HCT116 (cell line): ENCODE results near the gene SIPA1L3. TPM values are rescaled to one million over a fixed set of nuclear protein-coding genes. Genes with fewer than 3 reads are reported as not detected.

Experiments used
- ATAC-seq: fragments of 200-7000 bp; cut with Tn5 transposase; 2 replicates; pipeline ENCODE4 v1.9.1; 2020; ENCODE audit warnings: mild to moderate bottlenecking, moderate library complexity
- BruUV-seq: library from RNA; stranded (reverse); fragments of 400-500 nt; replicated peaks from 2 replicates; lab custom pipeline; 2021; lab: Mats Ljungman, UMichigan
- CTCF ChIA-PET: fragments of 300-600 bp; sonication (Branson Sonifier 250); formaldehyde crosslinking; loops from one replicate; lab custom pipeline; 2021; ENCODE audit warnings: antibody characterized with exemption; lab: Charles Lee
- POLR2A ChIA-PET: fragments of 300-600, 350-600 bp; sonication (Branson Sonifier 250); formaldehyde crosslinking; loops from one replicate; lab custom pipeline; 2021; ENCODE audit warnings: antibody characterized with exemption; lab: Charles Lee
- RAD21 ChIA-PET, 2 experiments: fragments of 300-600 bp; sonication (Branson Sonifier 250); formaldehyde crosslinking; loops; one replicate each; lab custom pipeline; 2023; ENCODE audit warnings: low total read pairs in 2 of 2; ENCODE audit not compliant: uncharacterized antibody in 2 of 2, unreplicated experiment in 2 of 2, low non-redundant PET in 1 of 2; lab: Charles Lee
- DNase-seq: peaks from one replicate; pipeline ENCODE4 v3.0.0-alpha.2; 2010; ENCODE audit warnings: low read depth, low spot score
- H2AFZ ChIP-seq: fragments of 200-600 bp; shearing (Covaris generic), sonication (generic); 2 replicates; pipeline ENCODE4 v1.6.1; 2017; ENCODE audit warnings: low read depth, mixed run types, mixed read lengths, antibody characterized with exemption, low read length; ENCODE audit not compliant: poor library complexity, severe bottlenecking
- H3K27ac ChIP-seq: 2 replicates; pipeline ENCODE4 v1.5.1; 2012; ENCODE audit warnings: low read depth, low read length
- H3K27me3 ChIP-seq: fragments of 200-600 bp; sonication (generic); 2 replicates; pipeline ENCODE4 v1.6.1; 2016; ENCODE audit warnings: mixed run types, low read length, mixed read lengths; ENCODE audit not compliant: insufficient read depth
- H3K36me3 ChIP-seq, 2 experiments: fragments of 200-500 bp in 1 of 2; fragments of 200-600 bp in 1 of 2; sonication (Bioruptor generic) in 1 of 2; sonication (generic) in 1 of 2; 2 replicates each; pipeline versions ENCODE4 v1.5.1 to v1.6.1; 2014 to 2016; ENCODE audit warnings: low read length in 2 of 2, inconsistent platforms in 1 of 2, mixed read lengths in 1 of 2, mixed run types in 1 of 2; ENCODE audit not compliant: insufficient read depth in 2 of 2, control insufficient read depth in 1 of 2
- H3K4me1 ChIP-seq, 2 experiments: fragments of 200-600 bp in 1 of 2; sonication (generic) in 1 of 2; 2 replicates each; pipeline versions ENCODE4 v1.5.1 to v1.6.1; 2012 to 2017; ENCODE audit warnings: low read length in 2 of 2, inconsistent platforms in 1 of 2, mild to moderate bottlenecking in 1 of 2, mixed read lengths in 1 of 2, mixed run types in 1 of 2, moderate library complexity in 1 of 2; ENCODE audit not compliant: insufficient read depth in 2 of 2, control insufficient read depth in 1 of 2
- H3K4me2 ChIP-seq: fragments of 200-600 bp; sonication (generic); 2 replicates; pipeline ENCODE4 v1.6.1; 2017; ENCODE audit warnings: mixed run types, low read length, mixed read lengths
- H3K4me3 ChIP-seq, 2 experiments: fragments of 200-600 bp in 1 of 2; sonication (generic) in 1 of 2; replicated peaks in 1 of 2; 2 replicates each; pipeline ENCODE4 v1.5.1; 2011 to 2016; ENCODE audit warnings: low read length in 2 of 2, control low read depth in 1 of 2, low read depth in 1 of 2, mild to moderate bottlenecking in 1 of 2, mixed read lengths in 1 of 2, mixed run types in 1 of 2
- H3K79me2 ChIP-seq: fragments of 200-600 bp; sonication (generic); 2 replicates; pipeline ENCODE4 v1.6.1; 2017; ENCODE audit warnings: mild to moderate bottlenecking, mixed run types, low read length, moderate library complexity, mixed read lengths; ENCODE audit not compliant: insufficient read depth
- H3K9ac ChIP-seq: fragments of 200-600 bp; sonication (generic); 2 replicates; pipeline ENCODE4 v1.6.1; 2016; ENCODE audit warnings: low read length, mixed read lengths
- H3K9me2 ChIP-seq: fragments of 200-600 bp; sonication (generic), shearing (Covaris generic); 2 replicates; pipeline ENCODE4 v1.6.1; 2017; ENCODE audit warnings: mixed run types, mild to moderate bottlenecking, moderate library complexity; ENCODE audit not compliant: insufficient read depth
- H3K9me3 ChIP-seq, 2 experiments: fragments of 200-500 bp in 1 of 2; fragments of 200-600 bp in 1 of 2; sonication (Bioruptor generic) in 1 of 2; sonication (generic) in 1 of 2; 2 replicates each; pipeline ENCODE4 v1.6.1; 2014 to 2017; ENCODE audit warnings: low read length in 2 of 2, mixed read lengths in 2 of 2, inconsistent platforms in 1 of 2, low read depth in 1 of 2, mild to moderate bottlenecking in 1 of 2, mixed run types in 1 of 2, moderate library complexity in 1 of 2; ENCODE audit not compliant: control insufficient read depth in 1 of 2, insufficient read depth in 1 of 2
- H4K20me1 ChIP-seq: fragments of 200-600 bp; sonication (generic), shearing (Covaris generic); 2 replicates; pipeline ENCODE4 v1.6.1; 2017; ENCODE audit warnings: mixed run types, mild to moderate bottlenecking, moderate library complexity; ENCODE audit not compliant: insufficient read depth
- CBX3 ChIP-seq: IDR thresholded peaks from 2 replicates; pipeline ENCODE4 v1.6.1; 2012; ENCODE audit warnings: low read depth
- CEBPB ChIP-seq: IDR thresholded peaks from 2 replicates; pipeline ENCODE4 v1.6.1; 2012; ENCODE audit warnings: low read depth
- EGR1 ChIP-seq: IDR thresholded peaks from 2 replicates; pipeline ENCODE4 v1.6.1; 2012; ENCODE audit warnings: low read depth
- EZH2phosphoT487 ChIP-seq: fragments of 200-600 bp; IDR thresholded peaks from 2 replicates; pipeline ENCODE4 v1.6.1; 2018; ENCODE audit warnings: antibody characterized with exemption, borderline replicate concordance
- FOSL1 ChIP-seq: IDR thresholded peaks from 2 replicates; pipeline ENCODE4 v1.6.1; 2012; ENCODE audit warnings: low read depth
- JUND ChIP-seq: IDR thresholded peaks from 2 replicates; pipeline ENCODE4 v1.6.1; 2012
- POLR2A ChIP-seq: IDR thresholded peaks from 2 replicates; pipeline ENCODE4 v1.7.0; 2011; ENCODE audit warnings: borderline replicate concordance; ENCODE audit not compliant: insufficient read depth, insufficient read length; ENCODE audit errors: extremely low read depth
- POLR2AphosphoS5 ChIP-seq: IDR thresholded peaks from 2 replicates; pipeline ENCODE4 v1.6.1; 2011; ENCODE audit warnings: mild to moderate bottlenecking, low read depth, low read length, moderate library complexity
- RAD21 ChIP-seq: IDR thresholded peaks from 2 replicates; pipeline ENCODE4 v1.6.1; 2012; ENCODE audit warnings: low read depth, mild to moderate bottlenecking
- SIN3A ChIP-seq: IDR thresholded peaks from 2 replicates; pipeline ENCODE4 v1.6.1; 2012; ENCODE audit warnings: low read depth
- SP1 ChIP-seq: IDR thresholded peaks from 2 replicates; pipeline ENCODE4 v1.6.1; 2012; ENCODE audit warnings: low read depth
- TCF7L2 ChIP-seq: IDR thresholded peaks from 2 replicates; pipeline ENCODE4 v1.7.0; 2011; ENCODE audit warnings: borderline replicate concordance, inconsistent platforms; ENCODE audit not compliant: insufficient read depth, insufficient read length; ENCODE audit errors: extremely low read depth
- ZFX ChIP-seq: fragments of 450-650 bp; IDR thresholded peaks from 2 replicates; pipeline ENCODE4 v1.6.1; 2017
- intact Hi-C: fragments of 100-400 bp; cut with micrococcal nuclease; formaldehyde crosslinking; loops from 2 replicates; pipeline ENCODE4 v1.10.0; 2022
- total RNA-seq: library from RNA; stranded (reverse); gene quantifications from one replicate; pipeline ENCODE4 v1.2.1, GENCODE V29; 2021; ENCODE audit not compliant: unreplicated experiment
- TF ChIP-seq, protein P1 (sequence below): IDR thresholded peaks from 2 replicates; pipeline ENCODE4 v1.6.1; 2012
- TF ChIP-seq, protein P2 (sequence below): IDR thresholded peaks from 2 replicates; pipeline ENCODE4 v1.6.1; 2011; ENCODE audit warnings: mild to moderate bottlenecking, low read length, moderate library complexity; ENCODE audit not compliant: insufficient replicate concordance; ENCODE audit errors: extremely low read depth
- TF ChIP-seq, protein P3 (sequence below): IDR thresholded peaks from 2 replicates; pipeline ENCODE4 v1.6.1; 2012
- TF ChIP-seq, protein P4 (sequence below): IDR thresholded peaks from 2 replicates; pipeline ENCODE4 v1.6.1; 2012; ENCODE audit warnings: low read depth
- TF ChIP-seq, protein P5 (sequence below), 3 experiments: fragments of 200-600 bp in 1 of 3; sonication (generic) in 1 of 3; IDR thresholded peaks in 2 of 3; conservative IDR thresholded peaks in 1 of 3; 2 replicates each; pipeline ENCODE4 v1.5.1; 2012 to 2017; ENCODE audit warnings: low read depth in 2 of 3, low read length in 2 of 3, antibody characterized with exemption in 1 of 3, borderline replicate concordance in 1 of 3, control low read depth in 1 of 3, mild to moderate bottlenecking in 1 of 3, mixed read lengths in 1 of 3, mixed run types in 1 of 3, moderate library complexity in 1 of 3; ENCODE audit not compliant: insufficient read depth in 1 of 3

The SIPA1L3 gene
- total RNA-seq, 1 experiment from 2014 or later: 41.8 TPM

DNA sequence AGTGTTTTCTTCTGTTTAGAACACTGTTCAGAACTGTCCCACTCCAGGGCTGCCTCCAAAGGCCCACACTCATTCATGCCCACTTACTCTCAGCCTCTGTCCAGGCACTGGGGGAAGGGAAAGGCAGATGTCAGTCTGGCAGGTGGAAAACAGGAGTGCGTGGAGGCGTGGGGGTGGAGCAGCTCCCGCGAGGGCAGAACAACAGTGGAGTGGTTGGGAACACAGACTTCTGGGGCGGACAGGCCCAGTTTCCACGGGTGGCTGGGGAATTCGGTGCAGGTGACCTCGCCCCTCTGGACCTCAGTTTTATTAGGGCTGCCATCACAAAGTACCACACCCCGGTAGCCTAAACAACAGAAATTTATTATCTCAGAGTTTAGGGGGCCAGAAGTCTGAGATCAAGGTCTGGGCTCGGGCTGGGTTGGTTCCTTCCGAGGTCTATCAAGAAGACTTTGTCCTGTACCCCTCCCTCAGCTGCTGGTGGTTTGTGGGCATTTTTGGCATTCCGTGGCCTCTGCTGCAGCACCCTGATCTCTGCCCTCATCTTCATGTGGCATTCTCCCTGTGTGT, 59.7 kb downstream of the SIPA1L3 start (continued):
- TF ChIP-seq, protein P1, sequence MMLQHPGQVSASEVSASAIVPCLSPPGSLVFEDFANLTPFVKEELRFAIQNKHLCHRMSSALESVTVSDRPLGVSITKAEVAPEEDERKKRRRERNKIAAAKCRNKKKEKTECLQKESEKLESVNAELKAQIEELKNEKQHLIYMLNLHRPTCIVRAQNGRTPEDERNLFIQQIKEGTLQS: no peak
- no peak for TF ChIP-seq CEBPB
- TF ChIP-seq, protein P2, sequence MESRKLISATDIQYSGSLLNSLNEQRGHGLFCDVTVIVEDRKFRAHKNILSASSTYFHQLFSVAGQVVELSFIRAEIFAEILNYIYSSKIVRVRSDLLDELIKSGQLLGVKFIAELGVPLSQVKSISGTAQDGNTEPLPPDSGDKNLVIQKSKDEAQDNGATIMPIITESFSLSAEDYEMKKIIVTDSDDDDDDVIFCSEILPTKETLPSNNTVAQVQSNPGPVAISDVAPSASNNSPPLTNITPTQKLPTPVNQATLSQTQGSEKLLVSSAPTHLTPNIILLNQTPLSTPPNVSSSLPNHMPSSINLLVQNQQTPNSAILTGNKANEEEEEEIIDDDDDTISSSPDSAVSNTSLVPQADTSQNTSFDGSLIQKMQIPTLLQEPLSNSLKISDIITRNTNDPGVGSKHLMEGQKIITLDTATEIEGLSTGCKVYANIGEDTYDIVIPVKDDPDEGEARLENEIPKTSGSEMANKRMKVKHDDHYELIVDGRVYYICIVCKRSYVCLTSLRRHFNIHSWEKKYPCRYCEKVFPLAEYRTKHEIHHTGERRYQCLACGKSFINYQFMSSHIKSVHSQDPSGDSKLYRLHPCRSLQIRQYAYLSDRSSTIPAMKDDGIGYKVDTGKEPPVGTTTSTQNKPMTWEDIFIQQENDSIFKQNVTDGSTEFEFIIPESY: no peak
- TF ChIP-seq POLR2AphosphoS5: no peak
- TF ChIP-seq CBX3: no peak
- TF ChIP-seq EZH2phosphoT487: no peak
- TF ChIP-seq, protein P3, sequence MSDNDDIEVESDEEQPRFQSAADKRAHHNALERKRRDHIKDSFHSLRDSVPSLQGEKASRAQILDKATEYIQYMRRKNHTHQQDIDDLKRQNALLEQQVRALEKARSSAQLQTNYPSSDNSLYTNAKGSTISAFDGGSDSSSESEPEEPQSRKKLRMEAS: no peak
- TF ChIP-seq ZFX: no peak

DNA sequence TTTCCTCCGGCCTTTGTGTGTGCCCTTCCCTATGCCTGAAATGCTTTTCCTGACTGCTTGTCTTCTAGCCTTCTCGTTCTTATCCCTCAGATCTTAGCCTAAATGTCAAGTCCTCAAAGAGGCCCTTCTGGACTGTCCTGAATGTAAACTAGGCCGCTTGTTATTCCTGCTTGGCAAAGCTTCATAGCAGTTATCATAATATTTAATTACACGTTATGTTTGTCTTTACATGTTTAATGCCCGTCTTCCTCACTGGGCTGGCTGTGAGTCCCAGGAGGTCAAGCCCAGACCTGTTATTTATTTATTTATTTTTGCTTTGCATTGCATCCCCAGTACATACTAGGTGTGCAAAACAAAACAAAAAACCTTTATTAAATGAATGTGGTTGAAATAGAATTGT, 62.7 kb downstream of the SIPA1L3 start:
- CTCF ChIA-PET: no interaction called here
- no peak for TF ChIP-seq ZFX
- TF ChIP-seq TCF7L2: no peak
- TF ChIP-seq CBX3: no peak
- TF ChIP-seq, protein P4, sequence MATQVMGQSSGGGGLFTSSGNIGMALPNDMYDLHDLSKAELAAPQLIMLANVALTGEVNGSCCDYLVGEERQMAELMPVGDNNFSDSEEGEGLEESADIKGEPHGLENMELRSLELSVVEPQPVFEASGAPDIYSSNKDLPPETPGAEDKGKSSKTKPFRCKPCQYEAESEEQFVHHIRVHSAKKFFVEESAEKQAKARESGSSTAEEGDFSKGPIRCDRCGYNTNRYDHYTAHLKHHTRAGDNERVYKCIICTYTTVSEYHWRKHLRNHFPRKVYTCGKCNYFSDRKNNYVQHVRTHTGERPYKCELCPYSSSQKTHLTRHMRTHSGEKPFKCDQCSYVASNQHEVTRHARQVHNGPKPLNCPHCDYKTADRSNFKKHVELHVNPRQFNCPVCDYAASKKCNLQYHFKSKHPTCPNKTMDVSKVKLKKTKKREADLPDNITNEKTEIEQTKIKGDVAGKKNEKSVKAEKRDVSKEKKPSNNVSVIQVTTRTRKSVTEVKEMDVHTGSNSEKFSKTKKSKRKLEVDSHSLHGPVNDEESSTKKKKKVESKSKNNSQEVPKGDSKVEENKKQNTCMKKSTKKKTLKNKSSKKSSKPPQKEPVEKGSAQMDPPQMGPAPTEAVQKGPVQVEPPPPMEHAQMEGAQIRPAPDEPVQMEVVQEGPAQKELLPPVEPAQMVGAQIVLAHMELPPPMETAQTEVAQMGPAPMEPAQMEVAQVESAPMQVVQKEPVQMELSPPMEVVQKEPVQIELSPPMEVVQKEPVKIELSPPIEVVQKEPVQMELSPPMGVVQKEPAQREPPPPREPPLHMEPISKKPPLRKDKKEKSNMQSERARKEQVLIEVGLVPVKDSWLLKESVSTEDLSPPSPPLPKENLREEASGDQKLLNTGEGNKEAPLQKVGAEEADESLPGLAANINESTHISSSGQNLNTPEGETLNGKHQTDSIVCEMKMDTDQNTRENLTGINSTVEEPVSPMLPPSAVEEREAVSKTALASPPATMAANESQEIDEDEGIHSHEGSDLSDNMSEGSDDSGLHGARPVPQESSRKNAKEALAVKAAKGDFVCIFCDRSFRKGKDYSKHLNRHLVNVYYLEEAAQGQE: no peak
- no peak for TF ChIP-seq FOSL1
- TF ChIP-seq, protein P1: no peak
- TF ChIP-seq, protein P5, sequence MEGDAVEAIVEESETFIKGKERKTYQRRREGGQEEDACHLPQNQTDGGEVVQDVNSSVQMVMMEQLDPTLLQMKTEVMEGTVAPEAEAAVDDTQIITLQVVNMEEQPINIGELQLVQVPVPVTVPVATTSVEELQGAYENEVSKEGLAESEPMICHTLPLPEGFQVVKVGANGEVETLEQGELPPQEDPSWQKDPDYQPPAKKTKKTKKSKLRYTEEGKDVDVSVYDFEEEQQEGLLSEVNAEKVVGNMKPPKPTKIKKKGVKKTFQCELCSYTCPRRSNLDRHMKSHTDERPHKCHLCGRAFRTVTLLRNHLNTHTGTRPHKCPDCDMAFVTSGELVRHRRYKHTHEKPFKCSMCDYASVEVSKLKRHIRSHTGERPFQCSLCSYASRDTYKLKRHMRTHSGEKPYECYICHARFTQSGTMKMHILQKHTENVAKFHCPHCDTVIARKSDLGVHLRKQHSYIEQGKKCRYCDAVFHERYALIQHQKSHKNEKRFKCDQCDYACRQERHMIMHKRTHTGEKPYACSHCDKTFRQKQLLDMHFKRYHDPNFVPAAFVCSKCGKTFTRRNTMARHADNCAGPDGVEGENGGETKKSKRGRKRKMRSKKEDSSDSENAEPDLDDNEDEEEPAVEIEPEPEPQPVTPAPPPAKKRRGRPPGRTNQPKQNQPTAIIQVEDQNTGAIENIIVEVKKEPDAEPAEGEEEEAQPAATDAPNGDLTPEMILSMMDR (IDR thresholded peaks at IDR 0.05 in 2 of 3, conservative IDR thresholded peaks at IDR 0.05 in 1 of 3; ENCODE audit: borderline replicate concordance in 1 of 3, insufficient read depth in 1 of 3, low read depth in 2 of 3, low read length in 2 of 3): no peak
- TF ChIP-seq POLR2A: no peak
- TF ChIP-seq EGR1: no peak
- no peak for TF ChIP-seq SIN3A
- TF ChIP-seq RAD21: no peak
- no peak for TF ChIP-seq SP1
- no peak for TF ChIP-seq JUND

More for the DNA sequence above, 62.7 kb downstream of the SIPA1L3 start:
- ChIA-PET RAD21 (no interaction called here), POLR2A (no interaction called here)
- Histone ChIP-seq H3K36me3 (0 out of 4 replicates have a peak, but pooled peaks cover 0 to 4% of the 10 kb centered on the region in 2 experiments), H3K27ac (no peak overlapping the region), H3K27me3 (no peaks in the 10 kb centered on the region), H3K9me3 (peaks cover 3% of the 10 kb centered on the region in 2 experiments; a peak in 1 of 4 replicates), H2AFZ (no peak overlapping the region), H4K20me1 (no peaks in the 10 kb centered on the region), H3K4me1 (peaks cover 14 to 16% of the 10 kb centered on the region in 2 experiments), H3K9ac (no peak overlapping the region), H3K79me2 (peaks cover 60% of the 10 kb centered on the region), H3K4me2 (no peak overlapping the region), H3K9me2 (no peaks in the 10 kb centered on the region), H3K4me3 (no peak overlapping the region)
- intact Hi-C loops: no loop called here
- no peak for DNase-seq
- no peak for ATAC-seq
- no TSS peak for BruUV-seq
